PFSK-1 (cell line): ENCODE data around the gene ANXA6.

Experiments used
- REST ChIP-seq, 2 experiments: IDR thresholded peaks; 2 replicates each; pipeline versions ENCODE4 v1.6.1 to v1.8.0; 2011 to 2012; ENCODE audit warnings: low read depth in 2 of 2, low read length in 2 of 2, control low read depth in 1 of 2, inconsistent platforms in 1 of 2, mild to moderate bottlenecking in 1 of 2, moderate library complexity in 1 of 2; ENCODE audit not compliant: insufficient read depth in 1 of 2
- SIN3A ChIP-seq: IDR thresholded peaks from 2 replicates; pipeline ENCODE4 v1.6.1; 2012; ENCODE audit warnings: mild to moderate bottlenecking, low read length, moderate library complexity, borderline replicate concordance; ENCODE audit not compliant: insufficient read depth

GRCh38 chr5:151074557-151074956 lies 83.0 kb downstream of the ANXA6 start:
- TF ChIP-seq REST (IDR thresholded peaks at IDR 0.05; ENCODE audit: insufficient read depth in 1 of 2, low read depth in 2 of 2, low read length in 2 of 2): no peak
- no peak for TF ChIP-seq SIN3A
